ENCODE measurements around the gene SMIM13.

SMIM13 gene

DNA sequence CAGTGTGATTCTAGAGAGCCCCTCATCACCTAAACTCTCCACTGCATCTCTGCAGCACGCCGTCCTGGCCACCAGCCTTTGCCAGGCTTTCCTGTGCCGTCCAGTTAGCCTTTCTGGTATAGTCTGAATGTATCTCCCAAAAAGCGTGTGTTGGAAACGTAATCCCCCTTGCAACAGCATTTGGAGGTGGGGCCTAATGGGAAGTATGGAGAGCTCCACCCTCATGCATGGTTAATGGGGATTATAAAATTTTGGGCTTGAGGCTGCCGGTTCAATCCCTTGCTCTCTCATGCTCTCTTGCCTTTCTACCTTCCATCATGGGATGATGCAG lies 85.4 kb downstream of the SMIM13 start:
- TF ChIP-seq, protein P1, sequence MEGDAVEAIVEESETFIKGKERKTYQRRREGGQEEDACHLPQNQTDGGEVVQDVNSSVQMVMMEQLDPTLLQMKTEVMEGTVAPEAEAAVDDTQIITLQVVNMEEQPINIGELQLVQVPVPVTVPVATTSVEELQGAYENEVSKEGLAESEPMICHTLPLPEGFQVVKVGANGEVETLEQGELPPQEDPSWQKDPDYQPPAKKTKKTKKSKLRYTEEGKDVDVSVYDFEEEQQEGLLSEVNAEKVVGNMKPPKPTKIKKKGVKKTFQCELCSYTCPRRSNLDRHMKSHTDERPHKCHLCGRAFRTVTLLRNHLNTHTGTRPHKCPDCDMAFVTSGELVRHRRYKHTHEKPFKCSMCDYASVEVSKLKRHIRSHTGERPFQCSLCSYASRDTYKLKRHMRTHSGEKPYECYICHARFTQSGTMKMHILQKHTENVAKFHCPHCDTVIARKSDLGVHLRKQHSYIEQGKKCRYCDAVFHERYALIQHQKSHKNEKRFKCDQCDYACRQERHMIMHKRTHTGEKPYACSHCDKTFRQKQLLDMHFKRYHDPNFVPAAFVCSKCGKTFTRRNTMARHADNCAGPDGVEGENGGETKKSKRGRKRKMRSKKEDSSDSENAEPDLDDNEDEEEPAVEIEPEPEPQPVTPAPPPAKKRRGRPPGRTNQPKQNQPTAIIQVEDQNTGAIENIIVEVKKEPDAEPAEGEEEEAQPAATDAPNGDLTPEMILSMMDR (IDR thresholded peaks at IDR 0.05) = no peak

DNA sequence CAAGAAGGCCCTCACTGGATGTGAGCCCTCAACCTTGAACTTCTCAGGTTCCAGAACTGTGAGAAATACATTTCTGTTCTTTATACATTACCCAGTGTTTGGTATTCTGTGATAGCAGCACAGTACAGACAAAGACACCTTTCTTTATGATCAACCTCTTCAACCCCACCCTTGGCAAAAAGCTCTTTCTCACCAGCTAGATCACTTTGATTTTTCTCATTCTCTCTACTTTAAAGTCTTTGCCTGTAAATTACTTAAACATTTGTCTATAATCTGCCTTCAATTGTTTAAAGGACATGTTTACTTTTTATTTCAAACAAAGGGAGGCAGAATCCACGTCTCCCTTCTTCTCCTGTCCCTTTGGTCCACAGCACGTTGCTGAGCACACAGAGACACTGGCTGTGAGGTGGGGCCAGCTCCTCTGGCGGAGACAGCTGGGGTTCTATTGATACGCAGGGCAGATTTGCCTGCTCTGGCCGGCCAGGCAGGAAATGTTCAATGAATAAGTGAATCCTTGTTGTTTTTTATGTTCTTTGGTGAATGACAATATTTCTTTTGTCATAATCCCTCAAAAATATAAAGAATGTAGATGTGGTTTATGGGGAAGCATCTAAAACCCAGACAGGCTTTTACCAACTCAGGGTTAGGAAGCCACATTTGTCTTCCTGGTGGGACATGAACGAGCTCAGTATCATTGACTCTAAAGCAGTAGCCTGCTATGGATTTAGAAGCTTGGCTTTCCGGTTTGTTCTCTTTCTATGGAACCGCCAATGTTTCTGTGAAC lies 86.0 kb downstream of the SMIM13 start:
- TF ChIP-seq, protein P1 (IDR thresholded peaks at IDR 0.05) = no peak

DNA sequence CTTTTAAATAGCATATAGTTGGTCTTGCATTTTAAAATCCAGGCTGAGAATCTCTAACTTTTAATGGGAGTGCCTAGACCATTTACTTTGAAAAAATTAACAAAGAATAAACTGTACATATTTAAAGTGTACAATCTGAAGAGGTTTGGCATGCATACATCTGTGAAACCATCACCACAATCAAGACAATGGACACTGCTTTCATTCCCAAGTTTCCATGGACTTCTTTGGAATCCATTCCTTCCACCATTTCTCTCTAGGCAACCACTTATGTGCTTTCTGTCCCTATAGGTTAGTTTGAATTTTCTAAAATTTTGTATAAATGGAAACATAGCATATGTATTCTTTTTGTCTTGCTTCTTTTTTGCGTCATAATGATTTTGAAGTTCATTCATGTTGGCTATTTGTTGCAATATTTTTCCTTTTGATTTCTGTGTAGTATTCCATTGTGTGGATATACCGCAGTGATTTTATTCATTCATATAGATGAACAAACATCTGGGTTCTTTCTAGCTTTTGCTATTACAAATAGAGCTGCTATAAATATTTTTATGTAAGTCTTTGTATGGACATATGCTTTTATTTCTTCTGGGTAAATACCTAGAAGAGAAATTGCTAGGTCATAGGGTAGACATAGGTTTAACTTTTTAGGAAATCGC lies 88.0 kb downstream of the SMIM13 start:
- TF ChIP-seq, protein P1 (IDR thresholded peaks at IDR 0.05) = no peak

DNA sequence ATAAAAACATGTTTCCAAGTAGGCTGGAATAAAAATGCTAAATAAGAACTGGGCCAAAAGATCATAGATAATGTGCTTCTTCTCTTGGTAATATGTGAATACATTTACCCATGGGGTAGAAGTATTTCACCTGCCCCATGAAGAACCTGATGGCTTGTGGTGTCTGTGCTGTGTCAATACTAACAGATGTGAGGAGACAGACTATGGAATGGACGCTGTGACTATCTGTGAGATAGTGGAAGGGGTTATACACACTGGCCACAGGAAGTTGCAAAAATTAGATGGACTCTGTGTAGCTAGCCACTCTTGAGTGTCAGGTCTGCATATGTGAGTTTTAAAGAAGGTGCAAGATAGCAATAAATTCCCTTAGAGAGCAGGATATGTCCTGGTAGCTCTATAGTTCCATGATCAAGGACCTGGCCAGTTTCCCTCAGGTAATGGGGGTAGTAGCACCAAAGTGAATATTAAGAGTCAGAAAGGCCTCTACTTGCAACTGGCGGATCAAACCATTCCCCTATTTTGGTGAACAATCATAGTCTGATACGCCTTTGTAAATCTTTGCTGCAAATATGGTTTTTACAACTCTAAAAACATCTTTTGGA lies 90.2 kb downstream of the SMIM13 start:
- TF ChIP-seq, protein P1 (IDR thresholded peaks at IDR 0.05) = no peak

GRCh38 chr6:11185204-11185842 lies 91.7 kb downstream of the SMIM13 start:
- TF ChIP-seq, protein P1 (IDR thresholded peaks at IDR 0.05) = no peak

DNA sequence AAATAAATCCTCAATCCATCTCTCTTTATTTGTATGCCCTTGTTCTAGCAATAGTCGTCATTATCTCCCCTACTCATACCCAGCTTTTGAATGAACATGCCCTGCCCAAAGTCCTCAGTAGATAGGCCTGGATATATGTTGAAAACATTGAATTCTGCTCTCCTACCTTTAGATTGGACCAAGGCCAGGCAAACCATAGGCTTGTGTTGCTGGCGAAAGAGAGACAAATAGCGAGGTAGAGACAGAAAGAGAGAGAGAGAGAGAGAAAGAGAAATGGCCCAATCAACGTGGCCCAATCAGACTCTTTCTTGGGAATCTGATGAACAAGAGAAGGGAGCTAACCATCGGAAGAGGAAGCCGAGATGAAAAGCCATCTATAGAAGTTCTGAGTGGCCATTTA lies 93.7 kb downstream of the SMIM13 start:
- TF ChIP-seq, protein P1 (IDR thresholded peaks at IDR 0.05) = no peak

Data from LNCAP (cell line).